ENCODE measurements around the gene SULT4A1.
A peak's percentile ranks its signal among the peaks of the same experiment; 100 is the strongest.
"Not testable (repeated sequence)": the region's sequence is repeated elsewhere in the genome, so short reads cannot be mapped to it uniquely, and the experiment has no call there.

Gene SULT4A1

DNA sequence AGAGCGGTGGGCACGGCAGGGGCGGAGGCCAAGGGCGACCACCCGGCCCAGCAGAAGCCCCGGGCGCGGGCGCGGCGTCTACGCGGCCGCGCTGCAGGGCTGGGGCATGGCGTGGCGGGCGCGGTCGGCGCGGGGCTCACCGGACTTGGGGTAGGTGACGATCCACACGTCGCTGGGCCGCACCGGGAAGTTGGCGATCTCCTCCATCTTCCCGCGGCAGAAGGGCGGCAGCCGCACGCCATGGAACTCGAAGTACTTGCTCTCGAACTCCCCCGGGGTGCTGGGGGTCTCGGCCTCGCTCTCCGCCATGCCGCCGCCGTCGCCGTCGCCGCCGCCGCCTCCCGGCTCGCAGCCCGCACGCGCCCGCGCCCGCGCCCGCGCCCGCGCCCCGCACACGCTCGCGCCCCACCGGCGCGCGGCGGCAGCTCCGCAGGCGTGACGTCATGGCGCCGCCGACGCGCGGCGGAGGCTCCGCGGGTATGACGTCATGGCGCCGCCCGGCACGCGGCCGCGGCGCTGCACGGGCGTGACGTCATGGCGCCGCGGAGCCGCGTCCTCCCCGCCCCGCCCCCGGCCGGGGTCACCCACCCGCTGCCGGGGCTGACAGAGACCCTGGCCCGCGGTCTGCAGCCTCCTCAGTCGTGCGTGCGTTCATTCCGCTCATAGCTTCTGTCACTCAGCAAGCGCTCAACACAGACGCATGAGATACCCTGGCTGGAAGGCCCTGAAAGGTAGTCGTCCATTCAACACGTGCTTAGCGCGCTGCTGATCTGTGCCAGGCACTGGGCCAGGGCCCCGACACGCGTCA is at the start of gene SULT4A1:
TSS of gene SULT4A1 (minus strand) at position 440 of the 808 bp plus-strand sequence. CDS start at position 309, 131 bp downstream.
- no peak for TF ChIP-seq CTCF (conservative IDR thresholded peaks at IDR 0.05; ENCODE audit: low read depth, low read length)
- H3K4me3 ChIP-seq (ENCODE audit: low read length), result peak within 1 kb of the TSS; percentile 45
- no peak for DNase-seq (ENCODE audit: low read depth)

DNA sequence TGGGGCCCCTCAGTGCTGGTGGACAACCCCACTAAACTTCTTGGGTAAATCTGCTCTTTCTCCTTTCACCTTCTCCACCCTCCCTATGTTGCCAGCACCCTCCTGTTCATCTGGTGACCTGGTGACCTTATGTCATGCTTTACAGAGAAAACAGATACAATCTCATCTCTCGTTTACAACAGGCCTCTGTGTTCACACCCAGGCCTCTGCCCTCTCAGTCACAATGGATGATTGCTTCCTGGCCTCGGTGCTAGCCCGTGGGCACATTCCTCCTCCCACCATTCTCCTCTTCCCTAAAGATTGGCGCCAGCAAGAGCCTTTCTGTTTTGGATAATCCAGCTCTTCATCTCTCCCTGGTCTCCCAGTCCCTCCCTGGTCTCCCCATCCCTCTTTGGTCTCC is 49.0 kb upstream of the SULT4A1 start:
- TF ChIP-seq CTCF (conservative IDR thresholded peaks at IDR 0.05; ENCODE audit: low read depth, low read length), result no peak
- no peak for DNase-seq (ENCODE audit: low read depth)
- no peak overlapping the region for H3K4me3 ChIP-seq (ENCODE audit: low read length)

GRCh38 chr22:43910178-43910695 is 47.9 kb upstream of the SULT4A1 start:
- TF ChIP-seq CTCF (conservative IDR thresholded peaks at IDR 0.05; ENCODE audit: low read depth, low read length), result no peak
- DNase-seq (ENCODE audit: low read depth), result no peak
- no peak overlapping the region for H3K4me3 ChIP-seq (ENCODE audit: low read length)

DNA sequence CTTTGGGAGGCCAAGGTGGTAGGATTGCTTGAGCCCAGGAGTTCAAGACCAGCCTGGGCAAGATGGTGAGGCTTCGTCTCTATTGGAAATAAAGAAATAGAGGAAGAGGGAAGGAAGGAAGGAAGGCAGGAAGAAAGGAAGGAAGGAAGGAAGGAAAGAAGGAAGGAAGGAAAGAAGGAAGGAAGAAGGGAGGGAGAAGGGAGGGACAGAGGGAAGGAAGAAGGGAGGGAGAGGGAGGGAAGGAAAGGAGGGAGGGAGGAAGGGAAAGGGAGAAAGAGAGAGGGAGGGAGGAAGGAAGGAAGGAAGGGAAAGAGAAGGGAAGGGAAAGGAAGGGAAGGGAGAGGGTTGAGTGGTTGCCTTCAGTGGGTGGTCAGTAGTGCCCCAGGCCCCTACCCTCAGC is 47.4 kb upstream of the SULT4A1 start:
- no peak overlapping the region for H3K4me3 ChIP-seq (ENCODE audit: low read length)
- no peak for TF ChIP-seq CTCF (conservative IDR thresholded peaks at IDR 0.05; ENCODE audit: low read depth, low read length)
- no peak for DNase-seq (ENCODE audit: low read depth)

DNA sequence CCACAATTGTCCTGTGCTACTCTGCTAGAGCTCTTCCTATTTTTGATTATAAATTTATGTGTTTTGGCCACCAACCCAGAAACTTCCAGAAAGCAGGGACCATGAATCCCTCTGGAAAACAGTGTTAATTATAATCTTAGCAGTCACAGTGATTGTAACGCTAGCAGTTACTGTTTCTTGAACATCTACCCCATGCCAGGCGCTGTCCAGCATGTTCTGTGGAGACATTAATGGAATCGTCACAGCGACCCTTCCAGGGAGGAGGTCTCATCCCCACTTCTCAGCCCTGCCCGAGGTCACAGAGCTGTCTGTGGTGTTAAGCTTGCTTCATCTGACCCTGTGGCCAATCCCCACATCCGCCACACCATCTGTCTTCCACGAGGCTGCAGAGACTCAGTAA is 43.4 kb upstream of the SULT4A1 start:
- no peak for TF ChIP-seq CTCF (conservative IDR thresholded peaks at IDR 0.05; ENCODE audit: low read depth, low read length)
- no peak for DNase-seq (ENCODE audit: low read depth)
- no peak overlapping the region for H3K4me3 ChIP-seq (ENCODE audit: low read length)

DNA sequence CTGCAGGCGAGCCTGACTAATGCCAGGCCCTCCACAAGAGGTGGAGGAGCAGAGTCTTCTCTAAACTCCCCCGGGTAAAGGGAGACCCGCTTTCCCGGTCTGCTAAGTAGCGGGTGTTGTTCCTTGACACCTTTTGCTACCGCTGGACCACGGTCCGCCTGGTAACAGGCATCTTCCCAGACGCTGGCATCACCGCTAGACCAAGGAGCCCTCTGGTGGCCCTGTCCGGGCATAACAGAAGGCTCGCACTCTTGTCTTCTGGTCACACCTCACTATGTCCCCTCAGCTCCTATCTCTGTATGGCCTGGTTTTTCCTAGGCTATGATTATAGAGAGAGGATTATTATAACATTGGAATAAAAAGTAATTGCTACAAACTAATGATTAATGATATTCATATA is 42.1 kb upstream of the SULT4A1 start:
- DNase-seq (ENCODE audit: low read depth); H3K4me3 ChIP-seq (ENCODE audit: low read length): not testable (repeated sequence)
- peak; percentile 41 for TF ChIP-seq CTCF (conservative IDR thresholded peaks at IDR 0.05; ENCODE audit: low read depth, low read length)

- not testable (repeated sequence) for H3K4me3 ChIP-seq (ENCODE audit: low read length); DNase-seq (ENCODE audit: low read depth)
Observed at GRCh38 chr22:43903033-43903432, 40.7 kb upstream of the SULT4A1 start.
